ENCODE results near the gene RRBP1.

RRBP1 gene

DNA sequence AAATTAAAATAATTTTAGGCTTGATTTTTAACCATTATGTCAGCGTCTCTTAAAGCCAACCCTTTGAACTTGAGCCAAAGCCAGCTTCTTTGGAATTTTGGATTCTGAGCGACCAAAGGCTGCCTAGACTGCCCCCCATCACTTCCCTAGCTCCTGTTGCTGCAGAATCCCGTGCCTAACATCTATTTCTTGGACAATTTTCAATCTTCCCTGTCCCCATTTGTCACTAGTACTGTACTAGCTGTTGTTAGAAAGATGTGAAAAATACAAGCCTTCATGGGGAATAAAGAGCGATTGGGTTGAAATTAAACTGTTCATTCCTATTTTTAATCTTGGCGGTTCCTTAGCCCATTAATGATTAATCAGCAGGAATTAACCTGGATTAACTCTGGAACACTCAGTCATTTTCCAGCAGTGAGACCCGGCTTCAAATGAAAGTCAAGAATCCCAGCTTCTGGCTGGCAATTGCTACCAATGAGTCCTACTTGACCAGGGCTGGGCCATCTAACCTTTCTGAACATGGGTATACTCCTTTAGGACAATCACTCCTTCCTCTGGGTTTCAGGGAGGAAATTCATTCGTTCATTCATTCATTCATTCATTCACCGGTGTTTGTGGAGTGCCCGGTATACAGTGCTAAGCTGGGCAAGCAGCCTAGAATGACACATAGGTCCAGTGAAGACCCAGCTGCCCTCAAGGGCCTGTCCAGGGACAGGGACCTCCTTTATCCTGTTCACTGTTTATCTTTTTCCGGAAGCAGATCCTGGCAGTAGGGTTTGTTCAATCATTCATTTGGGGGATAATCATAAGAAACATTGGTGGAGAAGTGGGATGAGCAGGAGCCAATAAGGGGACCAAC is 1.4 kb upstream of the RRBP1 start:
- no peak for DNase-seq (ENCODE audit: low read depth in 1 of 2, low spot score in 1 of 2)

DNA sequence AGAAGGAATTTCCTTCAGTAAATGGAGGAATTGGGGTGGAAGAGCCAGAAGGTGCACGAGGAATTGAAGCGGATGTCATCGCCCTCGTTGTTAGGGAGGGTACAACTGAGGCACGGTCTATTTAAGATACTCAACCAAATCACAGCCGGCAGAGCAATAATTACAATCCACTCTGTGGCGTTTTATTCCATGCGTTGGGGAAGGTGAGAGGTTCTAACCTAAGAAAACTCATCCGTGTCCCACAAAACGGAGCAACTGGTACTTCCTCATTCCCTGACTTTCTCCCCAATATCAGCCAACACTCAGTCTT is 802 bp upstream of the RRBP1 start:
- DNase-seq (ENCODE audit: low read depth in 1 of 2, low spot score in 1 of 2): no peak

DNA sequence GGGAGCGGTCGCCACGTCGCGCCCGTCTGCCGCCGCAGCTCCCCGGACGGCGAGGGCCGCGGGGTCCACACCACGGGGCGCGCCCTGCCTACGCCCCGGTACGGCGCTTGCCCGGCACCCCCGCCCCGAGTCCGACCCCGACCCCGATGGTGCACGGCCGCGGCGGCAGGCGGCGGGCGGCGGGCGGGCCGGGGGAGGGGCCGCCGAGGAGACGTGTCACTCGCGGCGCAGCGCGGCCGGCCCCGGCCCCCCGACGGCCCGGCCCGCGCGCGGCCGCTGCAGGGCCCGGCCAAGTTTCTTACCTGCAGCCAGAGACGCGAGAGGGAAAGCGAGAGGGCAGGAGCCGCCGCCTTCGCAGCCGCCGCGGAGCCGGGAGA is 328 bp downstream of the RRBP1 start:
- DNase-seq (ENCODE audit: low read depth in 1 of 2, low spot score in 1 of 2): peak in 1 of 2 donors; percentile 18

DNA sequence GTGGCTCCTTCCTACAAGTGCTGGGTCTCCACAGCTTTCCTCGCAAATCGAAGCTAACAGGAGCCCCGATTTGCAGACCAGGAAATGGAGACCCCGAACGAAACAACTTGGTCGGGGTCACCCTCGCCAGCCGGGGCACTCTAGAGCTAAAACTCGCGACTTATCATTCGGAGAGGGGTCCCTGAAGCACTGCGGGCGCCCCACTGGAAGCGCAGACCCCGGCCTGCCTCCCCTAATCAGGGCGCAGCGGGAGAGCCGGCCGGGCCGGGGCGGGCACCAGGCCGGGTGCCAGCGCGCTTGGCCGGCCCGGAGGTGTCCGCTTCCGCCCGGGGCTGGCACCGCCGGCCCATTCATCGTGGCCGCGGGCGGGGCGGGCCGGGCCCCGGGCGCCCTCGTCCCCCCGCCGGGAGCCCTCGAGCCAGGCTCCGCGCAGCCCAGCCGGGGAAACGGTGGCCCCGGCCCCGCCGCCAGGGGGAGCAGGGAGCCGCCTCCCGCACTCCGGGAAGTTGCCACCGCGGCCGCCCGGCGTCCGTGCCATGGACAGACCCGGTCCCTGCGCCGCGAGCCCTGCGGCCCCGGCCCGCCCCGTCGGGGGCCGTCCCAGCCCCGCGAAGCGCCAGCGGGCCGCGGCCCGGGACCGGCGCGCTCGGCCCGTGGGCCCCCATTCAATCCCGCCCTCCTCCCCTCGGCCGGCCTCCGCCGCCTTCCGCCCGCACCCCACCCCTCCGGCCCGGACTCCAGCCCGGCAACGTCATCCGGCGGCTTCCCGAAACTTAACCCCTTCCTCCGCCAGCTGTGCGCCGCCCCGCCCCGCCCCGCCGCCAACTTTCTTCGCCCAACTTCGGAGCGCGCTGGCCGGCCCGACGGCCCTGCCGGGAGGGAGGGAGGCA is 961 bp downstream of the RRBP1 start:
- peak; percentile 57 to 69 for DNase-seq (ENCODE audit: low read depth in 1 of 2, low spot score in 1 of 2)

GRCh38 chr20:17679941-17680835 is 1.9 kb downstream of the RRBP1 start:
- DNase-seq (ENCODE audit: low read depth in 1 of 2, low spot score in 1 of 2): no peak

- no peak for DNase-seq (ENCODE audit: low read depth in 1 of 2, low spot score in 1 of 2)
Observed at GRCh38 chr20:17678886-17679285, 3.2 kb downstream of the RRBP1 start.

GRCh38 chr20:17678295-17678694 is 3.7 kb downstream of the RRBP1 start:
- DNase-seq (ENCODE audit: low read depth in 1 of 2, low spot score in 1 of 2): no peak

DNA sequence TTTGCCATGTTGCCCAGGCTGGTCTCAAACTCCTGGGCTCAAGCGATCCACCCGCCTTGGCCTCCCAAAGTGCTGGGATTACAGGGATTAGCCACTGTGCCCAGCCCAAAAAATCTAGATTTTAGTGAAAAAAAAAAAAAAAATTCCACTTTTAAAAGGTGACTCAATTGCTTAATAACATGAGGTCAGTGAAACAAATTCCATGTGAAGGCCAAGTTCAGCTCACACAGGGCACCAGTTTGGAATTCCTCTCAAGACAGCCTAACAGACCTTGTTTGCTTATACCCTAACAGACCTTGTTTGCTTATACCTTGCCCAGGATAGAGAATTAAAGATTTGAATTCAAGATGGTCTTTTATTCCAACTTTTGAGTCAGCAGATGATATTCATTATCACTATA is 5.1 kb downstream of the RRBP1 start:
- DNase-seq (ENCODE audit: low read depth in 1 of 2, low spot score in 1 of 2): no peak

DNA sequence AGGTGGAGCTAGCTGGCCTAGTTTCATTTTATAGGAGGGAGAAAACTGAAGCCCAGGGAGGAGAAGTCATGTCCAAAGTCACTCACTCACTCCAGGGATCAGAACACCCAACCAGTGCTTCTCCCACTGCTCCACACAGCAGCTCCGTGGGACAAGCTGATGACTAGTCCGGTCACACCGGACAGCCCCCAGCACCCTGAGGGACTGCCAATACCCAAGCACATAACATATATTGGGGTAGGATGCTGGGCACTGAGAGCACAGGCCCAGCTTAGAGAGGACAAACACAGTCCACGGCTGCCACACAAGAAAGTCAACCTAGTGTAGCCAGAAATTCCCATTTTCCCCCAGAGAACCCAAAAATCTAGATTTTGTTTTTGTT is 5.7 kb downstream of the RRBP1 start:
- no peak for DNase-seq (ENCODE audit: low read depth in 1 of 2, low spot score in 1 of 2)

DNA sequence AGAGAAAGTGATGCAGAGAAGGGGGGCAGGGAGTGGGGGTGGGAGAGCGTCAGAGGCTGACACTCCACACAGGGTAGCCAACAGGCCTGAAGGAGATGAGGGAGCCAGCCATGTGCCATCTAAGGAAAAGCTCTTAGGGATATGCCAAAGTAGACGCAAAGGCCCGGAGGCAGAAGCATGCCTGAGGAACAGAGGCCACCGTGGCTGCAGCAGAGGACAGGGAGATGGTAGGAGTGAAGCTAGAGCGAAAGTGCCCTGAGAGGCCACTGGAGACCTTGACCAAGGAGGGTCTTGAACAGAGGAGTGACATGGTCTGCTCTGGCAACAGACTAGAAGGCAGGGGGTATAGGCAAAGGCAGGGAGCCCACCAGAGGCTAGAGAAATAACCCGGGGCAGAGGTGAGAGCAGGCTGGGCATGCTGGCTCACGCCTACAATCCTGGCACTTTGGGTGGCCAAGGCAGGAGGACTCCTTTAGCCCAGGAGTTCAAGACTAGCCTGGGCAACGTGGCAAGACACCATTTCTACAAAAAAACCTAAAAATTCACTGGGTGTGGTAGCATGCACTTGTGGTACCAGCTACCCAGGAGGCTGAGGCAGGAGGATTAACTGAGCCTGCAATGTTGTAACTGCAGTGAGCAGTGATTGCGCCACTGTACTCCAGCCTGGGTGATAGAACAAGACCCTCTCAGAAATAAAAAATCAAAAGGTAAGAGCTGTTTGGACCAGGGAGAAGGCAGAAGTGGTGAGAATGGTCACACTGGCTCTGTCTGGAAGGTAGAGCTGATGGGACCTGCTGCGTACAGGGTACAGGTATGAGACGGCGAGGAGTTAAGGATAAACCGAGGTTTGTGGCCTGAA is 6.3 kb downstream of the RRBP1 start:
- no peak for DNase-seq (ENCODE audit: low read depth in 1 of 2, low spot score in 1 of 2)

- no peak for DNase-seq (ENCODE audit: low read depth in 1 of 2, low spot score in 1 of 2)
Observed at GRCh38 chr20:17674722-17675518, 7.1 kb downstream of the RRBP1 start.

GRCh38 chr20:17673084-17673483 is 9.0 kb downstream of the RRBP1 start:
- DNase-seq (ENCODE audit: low read depth in 1 of 2, low spot score in 1 of 2): no peak

DNA sequence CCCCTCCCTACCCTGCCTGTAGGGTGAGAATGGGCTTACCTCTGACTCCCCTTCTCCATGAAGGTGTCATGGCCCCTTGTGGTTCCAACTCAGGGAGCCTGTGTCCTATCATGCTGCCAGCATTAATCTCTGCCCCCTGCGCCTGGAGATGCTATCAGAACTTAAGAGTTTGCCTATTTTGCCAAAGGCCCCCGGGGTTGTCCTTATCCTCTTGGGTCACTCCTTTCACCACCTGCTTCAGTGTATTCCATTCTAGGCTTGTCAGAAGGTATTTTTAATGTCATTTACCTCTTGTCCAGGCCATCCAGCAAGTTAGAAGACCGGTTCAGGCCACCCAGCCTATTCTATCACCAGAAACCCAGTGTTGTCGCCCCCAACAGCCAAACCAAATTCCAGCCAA is 10.5 kb downstream of the RRBP1 start:
- DNase-seq (ENCODE audit: low read depth in 1 of 2, low spot score in 1 of 2): no peak

DNA sequence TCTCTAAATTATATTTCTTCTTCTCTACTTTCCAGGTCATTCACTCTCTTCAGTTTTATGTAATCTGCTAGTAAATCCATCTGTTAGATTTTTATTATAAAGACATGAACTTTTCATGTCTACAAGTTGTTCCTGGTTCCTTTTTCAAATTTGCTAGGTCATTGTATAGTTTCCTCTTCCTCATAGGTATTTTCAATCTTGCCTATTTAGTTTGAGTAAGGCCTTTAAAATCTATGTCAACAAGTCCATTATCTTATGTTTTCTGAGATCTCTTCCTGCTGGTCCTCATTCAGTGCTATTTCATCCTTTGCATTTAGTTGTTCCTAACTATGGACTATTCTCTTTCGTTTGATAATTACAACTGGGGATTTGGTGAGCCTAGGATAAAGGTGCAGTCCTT is 11.0 kb downstream of the RRBP1 start:
- DNase-seq (ENCODE audit: low read depth in 1 of 2, low spot score in 1 of 2): no peak

GRCh38 chr20:17669306-17669931 is 12.6 kb downstream of the RRBP1 start:
- DNase-seq (ENCODE audit: low read depth in 1 of 2, low spot score in 1 of 2): no peak

DNA sequence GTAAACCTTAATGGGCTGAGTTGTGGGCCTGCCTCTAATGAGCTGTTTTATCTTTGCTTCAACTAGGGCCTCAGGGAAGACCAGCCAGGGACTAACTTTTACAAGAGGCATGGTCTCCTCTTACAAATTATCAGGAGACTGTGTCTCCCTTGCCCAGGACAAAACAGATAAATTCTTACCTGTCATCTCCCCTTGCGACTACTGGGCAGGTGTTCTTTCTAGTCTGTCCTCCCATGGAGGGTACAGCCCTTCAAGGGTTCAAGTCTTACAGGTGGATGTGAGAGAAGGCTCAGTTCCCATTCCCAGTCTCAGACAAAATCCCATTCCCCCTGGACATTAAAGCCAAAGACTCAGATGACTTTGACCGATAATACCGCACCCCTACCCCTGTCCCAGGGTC is 13.6 kb downstream of the RRBP1 start:
- no peak for DNase-seq (ENCODE audit: low read depth in 1 of 2, low spot score in 1 of 2)

DNA sequence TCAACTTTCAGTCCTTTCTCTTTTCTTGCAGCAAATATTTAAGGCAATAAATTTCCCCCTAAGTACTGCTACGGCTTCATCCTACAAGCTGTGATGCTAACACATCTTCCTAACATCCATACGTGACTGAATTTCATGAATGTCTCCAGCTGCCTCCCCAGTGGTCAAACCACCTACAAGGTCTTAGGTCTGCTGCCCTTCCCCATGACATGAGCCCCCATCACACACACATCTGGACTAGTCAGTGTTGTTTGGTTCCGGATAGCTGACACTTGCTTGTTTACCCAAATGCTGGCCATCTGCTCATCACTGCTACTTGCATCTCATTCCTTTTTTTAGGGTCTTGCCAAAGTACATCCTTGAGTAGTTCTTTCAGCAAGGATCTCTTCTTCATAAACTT is 14.6 kb downstream of the RRBP1 start:
- DNase-seq (ENCODE audit: low read depth in 1 of 2, low spot score in 1 of 2): no peak

GRCh38 chr20:17666481-17666880 is 15.6 kb downstream of the RRBP1 start:
- DNase-seq (ENCODE audit: low read depth in 1 of 2, low spot score in 1 of 2): no peak

GRCh38 chr20:17665756-17666155 is 16.3 kb downstream of the RRBP1 start:
- DNase-seq (ENCODE audit: low read depth in 1 of 2, low spot score in 1 of 2): no peak
